ENCODE results near the gene EDEM2.
"Not testable (repeated sequence)": the region's sequence is repeated elsewhere in the genome, so short reads cannot be mapped to it uniquely, and the experiment has no call there.

Gene EDEM2

DNA sequence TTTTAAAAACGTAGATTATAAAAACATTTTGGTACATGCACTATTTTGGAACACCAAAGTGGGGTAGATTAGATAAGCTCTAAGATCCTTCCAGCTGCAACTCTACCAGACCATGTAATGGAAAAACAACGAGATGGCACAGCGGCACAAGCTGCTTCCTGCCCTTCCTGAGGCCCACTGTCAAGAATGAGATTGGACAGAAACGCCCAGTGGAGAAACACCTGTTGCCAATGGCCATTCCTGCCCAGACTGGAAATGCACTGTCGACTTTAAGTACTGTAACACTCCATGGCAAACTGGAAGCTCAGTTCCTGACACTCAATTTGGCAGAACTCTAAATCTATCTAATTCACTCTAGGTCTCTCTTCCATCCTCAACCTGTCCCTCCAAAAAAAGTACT lies 21.4 kb downstream of the EDEM2 start:
- DNase-seq, result no peak

DNA sequence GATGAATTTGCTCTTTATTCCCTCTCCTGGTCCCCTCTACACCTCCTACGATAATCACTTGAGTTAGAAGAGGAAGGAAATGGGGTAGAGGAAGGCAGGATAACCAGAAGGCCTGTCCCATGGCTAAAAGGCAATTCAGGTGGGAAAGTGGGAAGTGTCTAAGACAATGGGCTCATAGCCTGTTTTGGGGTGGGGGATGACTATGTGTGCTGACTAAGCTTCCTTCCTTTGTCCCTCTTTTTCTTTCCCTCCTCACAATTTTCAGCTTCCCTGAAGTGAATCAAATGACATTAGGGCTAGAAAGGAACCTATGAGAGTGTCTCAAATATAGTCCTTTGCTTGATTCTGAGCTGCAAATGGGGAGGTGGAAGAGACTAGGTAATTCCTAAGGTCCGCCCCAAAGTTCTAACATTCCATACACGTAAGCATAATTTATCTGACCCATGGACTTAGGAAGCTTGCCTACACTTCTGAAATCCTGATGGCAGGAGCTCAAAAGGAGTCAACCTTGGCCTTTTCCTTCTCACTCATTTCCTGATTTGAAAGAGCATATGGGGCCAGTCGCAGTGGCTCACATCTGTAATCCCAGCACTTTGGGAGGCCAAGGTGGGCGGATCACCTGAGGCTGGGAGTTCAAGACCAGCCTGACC lies 24.3 kb downstream of the EDEM2 start:
- no peak for DNase-seq

DNA sequence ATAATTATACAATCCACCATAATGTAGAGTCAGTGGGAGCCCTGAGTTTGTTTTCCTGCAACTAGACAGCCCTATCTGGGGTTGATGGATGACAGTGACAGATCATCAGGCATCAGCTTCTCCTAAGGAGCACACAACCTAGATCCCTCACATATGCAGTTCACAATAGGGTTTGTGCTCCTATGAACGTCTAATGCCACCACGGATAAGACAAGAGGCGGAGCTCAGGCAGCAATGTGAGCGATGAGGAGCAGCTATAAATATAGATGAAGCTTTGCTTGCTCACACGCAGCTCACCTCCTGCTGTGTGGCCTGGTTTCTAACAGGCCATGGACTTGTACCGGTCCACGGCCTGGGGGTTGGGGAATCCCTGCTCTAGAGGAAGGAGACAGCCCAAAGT lies 25.9 kb downstream of the EDEM2 start:
- no peak for DNase-seq

DNA sequence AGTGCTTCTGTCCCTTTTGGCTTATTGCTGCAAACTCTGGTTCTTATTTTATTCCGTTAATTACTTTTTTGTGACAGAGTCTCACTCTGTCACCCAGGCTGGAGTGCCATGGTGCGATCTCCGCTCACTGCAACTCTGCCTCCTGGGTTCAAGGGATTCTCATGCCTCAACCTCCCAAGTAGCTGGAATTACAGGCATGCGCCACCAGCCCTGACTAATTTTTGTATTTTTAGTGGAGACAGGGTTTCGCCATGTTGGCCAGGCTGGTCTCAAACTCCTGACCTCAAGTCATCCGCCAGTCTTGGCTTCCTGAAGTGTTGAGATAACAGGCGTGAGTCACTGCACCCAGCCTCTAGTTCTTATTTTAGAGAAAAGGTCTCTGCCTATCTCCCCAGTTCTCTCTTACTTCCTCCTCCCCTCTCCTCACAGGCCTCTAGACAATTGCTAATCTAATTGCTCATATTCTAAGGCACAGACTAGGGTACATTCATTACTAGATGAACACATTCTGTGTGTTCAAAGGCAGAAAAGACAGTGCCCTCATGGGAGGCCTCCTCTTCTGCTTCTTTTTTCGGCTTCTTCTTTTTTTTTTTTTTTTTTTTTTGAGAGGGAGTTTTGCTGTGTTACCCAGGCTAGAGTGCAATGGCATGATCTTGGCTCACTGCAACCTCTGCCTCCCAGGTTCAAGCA lies 27.0 kb downstream of the EDEM2 start:
- peak; percentile 4 for DNase-seq

DNA sequence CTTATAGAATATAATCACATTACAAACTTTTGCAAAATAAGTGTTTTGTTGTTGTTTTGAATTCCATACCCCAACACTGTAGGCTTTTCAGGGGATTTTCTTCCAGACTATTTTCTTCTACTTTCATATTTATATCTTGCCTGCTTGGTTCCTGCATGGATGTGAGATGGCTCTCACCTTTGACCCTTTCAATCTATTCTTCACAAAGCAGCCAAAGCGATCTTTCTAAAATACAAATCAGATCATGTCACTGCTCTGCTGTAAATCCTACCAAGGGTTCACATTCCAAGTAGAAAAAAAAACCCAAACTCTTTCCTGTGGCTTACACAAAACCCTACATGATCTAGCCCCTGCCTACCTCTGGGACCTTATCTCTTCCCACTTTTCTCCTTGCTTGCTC lies 29.5 kb downstream of the EDEM2 start:
- no peak for DNase-seq

DNA sequence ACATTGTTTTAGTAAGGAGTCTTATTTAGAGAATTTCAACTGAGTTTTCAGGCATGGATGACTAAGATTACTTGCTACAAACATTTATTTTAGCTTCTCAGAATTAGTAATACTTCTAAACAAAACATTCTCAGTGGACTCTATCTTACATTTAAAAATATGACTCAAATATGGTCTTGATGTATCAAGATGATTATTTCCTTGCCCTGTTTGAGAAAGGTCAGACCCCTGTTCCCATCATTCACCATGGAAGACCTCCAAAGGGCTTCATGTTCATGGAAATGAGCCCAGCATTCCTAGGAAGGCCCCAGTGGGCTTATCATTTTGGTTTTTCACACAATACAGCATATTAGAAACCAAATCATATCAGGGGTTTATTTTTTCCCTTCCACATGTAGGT lies 29.9 kb downstream of the EDEM2 start:
- no peak for DNase-seq

DNA sequence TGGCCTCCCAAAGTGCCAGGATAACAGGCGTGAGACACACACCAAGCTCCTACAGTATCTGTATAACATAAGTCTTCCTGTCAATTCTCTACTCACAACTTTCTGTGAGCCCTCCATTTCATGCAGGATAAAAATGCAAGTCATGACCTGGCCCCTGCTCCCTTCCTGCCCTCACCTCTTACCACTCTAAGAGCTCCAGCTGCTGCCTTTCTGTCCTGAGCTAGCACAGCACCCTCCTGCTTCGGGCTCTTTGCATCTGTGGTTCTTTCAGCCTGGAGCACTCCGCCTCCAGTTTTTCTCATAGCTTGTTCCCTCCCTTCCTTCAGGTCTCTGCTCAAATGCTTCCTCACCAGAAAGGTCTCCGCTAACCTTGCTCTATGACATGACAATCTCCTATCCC lies 30.9 kb downstream of the EDEM2 start:
- DNase-seq, result no peak

DNA sequence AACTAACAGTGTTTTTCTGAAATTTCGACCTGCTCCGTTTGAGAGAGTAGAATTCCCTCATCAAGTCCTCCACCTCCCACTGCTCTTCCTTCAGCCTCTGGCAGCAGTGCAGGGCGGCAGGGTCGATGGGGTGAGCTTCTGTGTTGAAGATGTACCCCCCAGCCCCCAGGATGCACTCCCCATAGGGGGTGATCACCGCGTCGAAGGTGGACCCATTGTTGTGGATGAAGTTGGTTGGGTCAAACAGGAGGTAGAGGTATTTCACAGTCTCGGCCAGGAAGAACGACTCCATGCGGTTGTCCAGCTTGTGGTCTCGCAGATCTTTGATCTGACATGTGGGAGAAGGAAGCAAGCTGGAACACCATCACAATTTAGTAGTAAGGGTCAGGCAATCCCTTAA lies 31.5 kb downstream of the EDEM2 start:
- no peak for DNase-seq

DNA sequence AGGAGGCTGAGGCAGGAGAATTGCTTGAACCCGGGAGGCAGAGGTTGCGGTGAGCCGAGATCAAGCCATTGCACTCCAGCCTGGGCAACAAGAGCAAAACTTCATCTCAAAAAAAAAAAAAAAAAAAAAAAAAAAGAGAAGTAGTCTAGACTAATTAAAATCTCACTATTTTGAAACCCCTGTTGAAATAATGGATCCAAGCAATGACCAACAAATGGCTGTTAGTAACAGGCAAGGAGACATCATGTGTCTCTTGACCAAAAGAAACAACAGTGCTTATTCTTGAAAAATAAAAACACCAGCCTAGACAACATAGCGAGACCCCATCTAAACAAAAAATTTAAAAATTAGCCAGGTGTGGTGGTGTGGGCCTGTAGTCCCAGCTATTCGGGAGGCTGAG lies 34.9 kb downstream of the EDEM2 start:
- not testable (repeated sequence) for DNase-seq

DNA sequence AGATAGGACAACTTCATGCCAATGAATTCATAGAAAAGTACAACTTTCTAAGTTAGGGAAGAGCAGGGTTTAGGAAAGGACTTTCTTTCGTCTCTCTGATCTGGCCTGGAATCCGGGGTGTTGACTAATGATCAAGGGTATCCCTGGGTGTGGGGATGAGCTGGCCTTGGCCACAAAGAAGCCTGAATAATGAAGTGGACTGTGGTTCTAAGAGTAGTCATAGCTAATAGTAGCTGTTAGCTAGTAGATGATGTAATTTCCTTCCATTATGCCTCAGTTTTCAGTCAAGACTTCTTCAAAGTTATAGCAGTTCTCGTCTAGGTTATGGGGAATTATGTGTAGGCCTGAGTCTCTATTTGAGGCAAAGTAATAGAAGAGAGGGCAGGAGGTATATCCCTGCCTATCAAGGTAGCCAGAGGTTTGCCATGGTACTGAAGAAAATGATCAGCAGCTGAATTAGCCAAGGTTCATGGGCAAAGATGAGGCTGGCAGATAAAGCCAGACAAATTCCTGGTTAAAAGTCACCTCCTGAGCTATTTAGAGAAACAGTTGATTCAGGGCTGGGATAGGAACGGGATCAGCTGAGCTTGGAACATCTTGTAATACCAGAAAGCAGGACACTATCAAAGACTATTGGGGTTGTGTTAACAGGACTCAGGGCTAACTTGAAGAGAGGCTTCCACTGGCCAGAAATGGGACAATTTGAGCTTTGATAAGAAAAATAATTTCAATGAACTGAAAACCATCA lies 35.8 kb downstream of the EDEM2 start:
- no peak for DNase-seq

DNA sequence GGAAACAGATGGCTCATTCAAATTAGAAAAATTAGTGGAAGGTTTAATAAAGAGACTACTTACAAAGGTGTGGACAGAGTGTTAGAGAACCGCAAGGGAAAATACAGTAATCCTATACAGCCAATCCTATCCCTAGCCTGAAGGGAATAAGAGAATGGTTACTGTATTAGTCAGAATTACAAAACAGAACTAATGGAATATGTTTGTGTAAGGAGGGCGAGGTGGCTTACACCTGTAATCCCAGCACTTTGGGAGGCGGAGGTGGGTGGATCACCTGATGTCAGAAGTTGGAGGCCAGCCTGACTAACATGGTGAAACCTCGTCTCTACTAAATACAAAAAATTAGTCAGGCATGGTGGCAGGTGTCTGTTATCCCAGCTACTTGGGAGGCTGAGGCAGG lies 38.2 kb downstream of the EDEM2 start:
- DNase-seq, result no peak

DNA sequence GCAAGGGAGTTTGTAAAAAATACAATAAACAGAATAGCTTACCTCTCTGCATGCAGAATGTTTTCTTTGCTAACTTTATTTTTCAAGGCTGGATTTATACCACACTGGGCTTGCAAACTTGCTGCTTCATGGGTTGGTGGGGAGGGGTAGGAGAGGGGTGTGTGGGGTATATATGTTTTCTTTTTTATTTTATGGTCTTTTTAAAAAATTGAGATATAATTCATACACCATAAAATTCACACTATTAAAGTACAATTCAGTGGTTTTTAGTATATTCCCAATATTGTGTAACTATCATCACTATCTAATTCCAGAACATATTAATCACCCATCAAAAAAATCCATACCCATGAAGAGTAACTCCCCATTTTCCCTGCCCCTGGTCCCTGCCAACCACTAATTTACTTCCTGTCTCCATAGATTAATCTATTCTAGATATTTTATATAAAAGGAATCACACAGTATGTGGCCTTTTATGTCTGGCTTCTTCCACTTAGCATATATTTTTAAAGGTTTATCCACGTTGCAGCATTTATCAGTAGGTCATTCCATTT lies 40.2 kb downstream of the EDEM2 start:
- DNase-seq, result no peak

DNA sequence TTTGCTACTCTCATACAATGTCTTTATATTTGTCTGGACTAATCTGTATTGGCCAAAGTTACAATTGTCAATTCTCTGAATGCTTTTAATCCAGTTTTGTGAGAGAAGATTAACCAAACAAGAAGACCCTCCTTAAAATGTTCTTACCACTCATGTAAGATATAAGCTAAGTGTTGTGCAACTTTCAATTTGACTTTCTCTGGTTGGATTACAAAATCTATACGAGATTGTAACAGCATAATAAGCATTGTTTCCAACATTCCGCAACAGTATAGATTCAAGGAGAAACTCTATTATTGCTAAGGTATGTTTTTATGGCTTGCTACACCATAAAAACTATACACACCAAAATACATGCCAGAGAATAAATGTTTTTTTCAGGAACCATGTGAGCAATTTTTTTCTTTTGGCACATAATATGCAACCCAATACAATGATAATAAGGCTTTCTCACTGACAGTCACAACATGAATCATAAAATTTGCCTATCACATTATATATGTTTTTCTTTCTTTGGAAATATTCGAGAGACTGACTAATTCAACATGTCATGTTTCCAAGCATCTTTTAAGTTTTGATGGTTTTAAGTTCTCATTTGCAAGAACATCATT lies 42.3 kb downstream of the EDEM2 start:
- DNase-seq, result no peak

DNA sequence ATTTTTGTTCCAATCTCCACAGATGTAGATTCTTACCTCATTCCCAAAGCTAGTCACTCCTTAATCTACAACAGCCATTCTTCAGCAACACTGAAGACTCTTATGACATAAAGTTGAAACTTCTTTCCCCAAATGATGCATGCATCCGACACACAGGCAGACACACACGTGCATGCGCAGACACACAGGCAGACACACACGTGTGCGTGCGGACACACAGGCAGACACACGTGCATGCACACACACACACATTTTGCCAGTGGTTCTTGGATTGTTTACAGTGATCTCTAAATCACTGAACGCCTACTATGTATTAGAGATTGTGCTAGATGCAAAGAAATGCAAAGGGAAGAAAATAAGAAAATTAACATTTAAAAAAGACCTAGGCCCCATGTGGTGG lies 45.5 kb downstream of the EDEM2 start:
- no peak for DNase-seq

DNA sequence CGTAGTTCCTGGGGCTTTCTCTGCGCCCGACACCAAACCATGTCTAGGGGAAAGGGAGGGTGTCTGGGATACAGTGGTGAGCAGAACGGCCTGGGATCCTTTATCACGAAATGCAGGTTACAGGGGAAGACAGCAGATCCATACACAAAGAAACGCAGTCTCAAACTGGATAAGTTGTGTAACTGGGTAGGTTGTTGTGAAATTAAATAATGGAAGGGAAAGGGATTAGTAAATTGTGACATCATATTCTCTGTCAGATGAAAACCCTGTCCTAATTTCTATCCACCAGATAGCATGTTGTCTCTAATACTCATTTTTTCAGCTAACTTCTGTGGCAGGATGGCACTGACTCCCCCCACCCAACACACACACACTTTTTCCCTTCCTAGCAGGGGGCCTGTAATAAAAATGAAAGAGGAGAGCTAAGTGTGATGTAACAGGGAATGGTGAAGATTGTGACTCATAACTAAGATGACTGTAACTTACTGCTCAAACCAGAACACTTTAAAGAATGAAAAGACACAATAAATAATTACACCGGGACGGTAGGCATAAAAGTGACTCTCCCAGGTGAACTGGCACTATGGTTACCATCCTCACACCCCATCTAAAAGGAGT lies 53.8 kb downstream of the EDEM2 start:
- no peak for DNase-seq

DNA sequence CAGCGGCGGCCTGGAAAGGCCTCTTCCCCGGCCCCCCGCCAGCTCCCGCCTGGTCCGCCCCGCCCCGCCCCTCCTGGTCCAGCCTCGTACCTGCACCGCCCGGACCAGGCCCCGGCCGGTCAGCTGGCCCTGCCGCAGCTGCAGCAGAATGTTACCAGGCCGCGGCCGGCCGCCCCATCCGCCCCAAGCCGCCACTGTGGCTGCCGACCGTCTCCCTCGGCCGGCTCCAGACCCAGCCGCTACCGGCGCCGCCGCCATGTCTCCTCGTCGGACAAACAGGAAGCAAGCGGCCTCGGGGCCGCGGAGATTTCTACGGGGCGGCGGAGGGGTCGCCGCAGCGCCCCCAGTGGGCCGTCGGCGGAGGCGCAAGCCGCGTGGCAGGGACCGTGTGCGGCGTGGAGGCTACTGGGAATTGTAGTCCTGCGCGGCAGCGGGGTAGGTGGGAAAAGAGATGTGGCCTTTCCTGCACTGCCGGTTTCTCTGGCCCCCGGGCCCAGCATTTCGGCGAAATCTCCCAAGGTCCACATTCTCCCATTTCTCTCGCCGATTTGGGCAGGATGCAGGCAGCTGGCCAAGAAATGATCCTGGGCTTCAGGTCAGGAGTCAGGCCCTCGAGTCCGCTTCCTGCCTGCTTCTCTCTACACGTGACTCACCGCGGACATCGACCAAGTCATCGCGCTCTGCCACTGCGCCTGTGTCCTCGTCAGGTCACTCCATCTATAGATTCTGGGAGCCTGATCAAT lies 54.4 kb downstream of the EDEM2 start, which contains the start of gene TRPC4AP:
TSS of gene TRPC4AP (minus strand) at position 284 of the 743 bp plus-strand sequence. CDS start at position 258, 26 bp downstream.
- peak; percentile 87 for DNase-seq

DNA sequence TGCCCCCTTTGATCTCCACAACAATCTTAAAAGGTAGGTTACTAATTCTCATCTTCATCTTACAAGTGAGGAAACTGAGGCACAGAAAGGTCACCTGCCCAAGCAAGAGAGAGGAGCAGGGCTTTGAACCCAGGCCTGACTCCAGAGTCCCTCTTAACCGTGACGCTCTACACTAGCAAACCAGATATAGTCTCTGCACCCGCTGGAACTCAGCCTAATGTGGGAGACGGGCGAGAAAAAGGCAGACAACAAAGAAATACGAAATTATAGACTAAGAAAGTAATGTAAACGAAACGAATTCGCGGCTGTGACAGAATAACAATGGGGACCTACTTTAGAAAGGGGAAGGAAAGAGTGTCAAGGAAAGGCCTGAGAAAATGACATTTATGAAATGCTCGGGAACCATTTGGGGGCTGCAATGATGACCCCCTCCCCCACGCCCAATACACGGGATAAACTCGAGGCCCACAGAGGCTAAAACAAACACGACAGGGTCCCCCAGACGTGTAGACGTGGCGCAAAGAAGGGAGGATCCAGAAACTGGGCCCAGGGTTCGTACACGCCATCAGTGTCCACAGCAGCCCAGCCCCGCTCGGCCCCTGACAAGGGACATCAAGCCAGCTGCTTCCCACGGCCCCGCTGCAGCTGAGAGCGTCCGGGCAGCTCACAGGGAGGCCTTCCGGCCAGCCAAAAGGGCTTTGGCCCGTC lies 55.2 kb downstream of the EDEM2 start:
- DNase-seq, result no peak

DNA sequence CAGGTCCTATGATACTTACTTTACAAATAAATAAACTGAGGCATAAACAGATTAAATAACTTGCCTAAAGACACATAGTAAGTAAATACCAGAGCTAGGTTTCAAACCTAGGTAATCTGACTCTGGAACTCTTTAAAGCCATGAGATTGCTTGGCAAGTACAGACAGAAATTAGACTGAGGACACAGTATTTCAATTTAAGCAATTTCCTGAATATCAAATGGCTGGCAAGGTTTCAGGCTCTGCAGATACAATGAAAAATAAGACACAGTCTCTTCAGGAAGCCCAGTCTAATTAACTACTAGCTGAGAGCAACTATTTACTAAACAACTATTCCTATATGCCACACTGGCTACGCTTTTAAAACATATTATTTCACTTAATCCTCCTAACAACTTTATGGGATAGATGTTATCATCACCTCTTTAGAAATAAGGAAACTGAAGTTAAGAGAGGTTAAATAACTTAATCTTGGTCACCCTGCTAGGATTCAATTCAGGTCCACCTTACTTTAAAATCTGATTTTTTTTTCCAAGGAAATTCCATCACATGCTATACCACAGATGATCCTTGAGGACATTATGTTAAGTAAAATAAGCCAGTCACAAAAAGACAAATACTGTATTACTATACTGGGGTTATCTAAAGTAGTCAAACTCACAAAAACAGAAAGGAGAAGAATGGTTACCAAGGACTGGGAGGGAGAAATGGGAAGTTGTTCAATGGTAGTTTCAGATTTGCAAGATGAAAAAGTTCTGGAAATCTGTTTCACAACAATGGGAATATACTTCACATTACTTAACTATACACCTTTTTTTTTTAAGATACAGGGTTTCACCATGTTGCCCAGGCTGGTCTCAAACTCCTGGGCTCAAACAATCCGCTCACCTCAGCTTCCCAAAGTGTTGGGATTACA lies 58.6 kb downstream of the EDEM2 start:
- no peak for DNase-seq

DNA sequence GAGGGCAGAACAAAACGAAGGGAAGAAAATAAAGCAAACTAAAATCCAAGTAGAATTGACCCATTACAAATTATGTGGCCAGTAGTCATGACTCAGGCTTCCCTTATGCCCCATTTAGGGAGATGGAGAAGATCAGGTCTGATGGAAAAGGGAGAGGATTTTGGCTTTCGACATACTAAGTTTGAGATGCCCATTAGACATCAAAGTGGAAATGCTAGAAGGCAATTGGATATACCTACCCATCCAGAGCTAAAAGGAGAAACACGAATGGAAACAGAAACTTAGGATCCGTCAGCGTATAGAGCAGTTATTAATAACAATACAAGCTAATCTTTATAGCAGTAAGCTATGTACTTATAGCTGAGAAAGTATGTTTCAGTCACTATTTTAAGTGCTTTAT lies 59.3 kb downstream of the EDEM2 start:
- no peak for DNase-seq

DNA sequence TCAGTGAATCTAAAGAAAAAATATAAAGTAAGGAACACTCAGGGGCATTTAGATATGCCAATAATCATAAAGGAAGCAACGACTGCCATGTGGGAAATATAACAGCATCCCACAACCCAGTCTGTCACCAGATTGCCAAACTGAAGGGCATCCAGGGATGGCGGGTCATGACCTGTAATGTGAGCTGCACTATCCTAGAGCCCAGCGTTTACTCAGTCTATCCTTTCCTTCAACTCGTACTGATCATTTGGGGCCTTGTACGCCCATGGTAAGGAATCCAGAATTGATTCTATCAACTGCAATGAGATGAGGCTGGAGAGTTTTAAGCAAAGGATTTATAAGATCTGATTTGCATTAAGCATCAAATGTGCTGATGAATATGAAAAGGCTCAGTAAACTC lies 59.8 kb downstream of the EDEM2 start:
- no peak for DNase-seq

Measured in CD4-positive, alpha-beta T cell treated with Interferon gamma for 1 hour (primary cell).